Retinal pigment epithelial cell (primary cell): ENCODE results near the gene PARD3.

Experiments
- DNase-seq: peaks from one replicate; pipeline ENCODE4 v3.0.0-alpha.2; 2010; ENCODE audit warnings: low read depth
- H3K4me3 ChIP-seq: 2 replicates; pipeline ENCODE4 v1.5.1; 2011; ENCODE audit warnings: mild to moderate bottlenecking, low read length, control low read depth, moderate library complexity
- TF ChIP-seq, protein P1 (sequence below): conservative IDR thresholded peaks from 2 replicates; pipeline ENCODE4 v1.5.1; 2011; ENCODE audit warnings: low read depth, low read length, control low read depth, inconsistent platforms

Gene PARD3

GRCh38 chr10:34651416-34652195, 163.5 kb downstream of the PARD3 start:
- no peak for DNase-seq

GRCh38 chr10:34650156-34650555, 164.9 kb downstream of the PARD3 start:
- no peak for DNase-seq
- TF ChIP-seq, protein P1, sequence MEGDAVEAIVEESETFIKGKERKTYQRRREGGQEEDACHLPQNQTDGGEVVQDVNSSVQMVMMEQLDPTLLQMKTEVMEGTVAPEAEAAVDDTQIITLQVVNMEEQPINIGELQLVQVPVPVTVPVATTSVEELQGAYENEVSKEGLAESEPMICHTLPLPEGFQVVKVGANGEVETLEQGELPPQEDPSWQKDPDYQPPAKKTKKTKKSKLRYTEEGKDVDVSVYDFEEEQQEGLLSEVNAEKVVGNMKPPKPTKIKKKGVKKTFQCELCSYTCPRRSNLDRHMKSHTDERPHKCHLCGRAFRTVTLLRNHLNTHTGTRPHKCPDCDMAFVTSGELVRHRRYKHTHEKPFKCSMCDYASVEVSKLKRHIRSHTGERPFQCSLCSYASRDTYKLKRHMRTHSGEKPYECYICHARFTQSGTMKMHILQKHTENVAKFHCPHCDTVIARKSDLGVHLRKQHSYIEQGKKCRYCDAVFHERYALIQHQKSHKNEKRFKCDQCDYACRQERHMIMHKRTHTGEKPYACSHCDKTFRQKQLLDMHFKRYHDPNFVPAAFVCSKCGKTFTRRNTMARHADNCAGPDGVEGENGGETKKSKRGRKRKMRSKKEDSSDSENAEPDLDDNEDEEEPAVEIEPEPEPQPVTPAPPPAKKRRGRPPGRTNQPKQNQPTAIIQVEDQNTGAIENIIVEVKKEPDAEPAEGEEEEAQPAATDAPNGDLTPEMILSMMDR = no peak
- H3K4me3 ChIP-seq = no peak overlapping the region

More at GRCh38 chr10:34651416-34652195, 163.5 kb downstream of the PARD3 start:
- no peak overlapping the region for H3K4me3 ChIP-seq
- TF ChIP-seq, protein P1 = no peak

DNA sequence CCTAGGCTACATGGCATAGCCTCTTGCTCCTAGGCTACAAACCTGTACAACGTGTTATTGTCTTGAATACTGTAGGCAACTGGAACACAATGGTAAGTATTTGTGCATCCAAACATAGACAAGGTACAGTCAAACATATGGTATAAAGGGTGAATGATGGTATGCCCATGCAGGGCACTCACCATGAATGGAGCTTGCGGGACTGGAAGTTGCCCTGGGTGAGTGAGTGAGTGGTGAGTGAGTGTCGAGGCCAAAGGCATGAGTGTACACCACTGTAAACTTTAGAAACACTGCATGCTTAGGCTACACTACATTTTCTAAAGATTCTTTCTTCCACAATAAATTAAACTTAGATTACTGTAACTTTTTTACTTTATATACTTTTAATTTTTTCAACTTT, 165.7 kb downstream of the PARD3 start:
- DNase-seq = no peak
- TF ChIP-seq, protein P1 = no peak
- H3K4me3 ChIP-seq = no peak overlapping the region

DNA sequence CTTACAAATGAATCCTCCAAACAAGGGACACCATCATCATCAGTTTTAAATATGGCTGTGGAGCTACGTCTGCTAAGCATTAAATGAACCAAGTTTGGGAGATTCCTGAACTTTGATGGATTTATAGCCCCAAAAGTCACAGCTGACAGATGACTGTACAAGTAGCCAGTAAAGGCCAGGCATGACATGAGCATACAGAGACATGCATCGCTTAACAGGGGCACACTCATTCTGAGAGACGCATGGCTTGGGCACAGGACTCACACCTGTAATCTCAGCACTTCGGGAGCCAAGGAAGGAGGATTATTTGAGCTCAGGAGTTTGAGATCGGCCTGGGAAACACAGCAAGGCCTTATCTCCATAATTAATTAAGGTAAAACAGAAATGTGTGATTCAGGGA, 166.2 kb downstream of the PARD3 start:
- DNase-seq = no peak
- no peak overlapping the region for H3K4me3 ChIP-seq
- TF ChIP-seq, protein P1 = no peak

DNA sequence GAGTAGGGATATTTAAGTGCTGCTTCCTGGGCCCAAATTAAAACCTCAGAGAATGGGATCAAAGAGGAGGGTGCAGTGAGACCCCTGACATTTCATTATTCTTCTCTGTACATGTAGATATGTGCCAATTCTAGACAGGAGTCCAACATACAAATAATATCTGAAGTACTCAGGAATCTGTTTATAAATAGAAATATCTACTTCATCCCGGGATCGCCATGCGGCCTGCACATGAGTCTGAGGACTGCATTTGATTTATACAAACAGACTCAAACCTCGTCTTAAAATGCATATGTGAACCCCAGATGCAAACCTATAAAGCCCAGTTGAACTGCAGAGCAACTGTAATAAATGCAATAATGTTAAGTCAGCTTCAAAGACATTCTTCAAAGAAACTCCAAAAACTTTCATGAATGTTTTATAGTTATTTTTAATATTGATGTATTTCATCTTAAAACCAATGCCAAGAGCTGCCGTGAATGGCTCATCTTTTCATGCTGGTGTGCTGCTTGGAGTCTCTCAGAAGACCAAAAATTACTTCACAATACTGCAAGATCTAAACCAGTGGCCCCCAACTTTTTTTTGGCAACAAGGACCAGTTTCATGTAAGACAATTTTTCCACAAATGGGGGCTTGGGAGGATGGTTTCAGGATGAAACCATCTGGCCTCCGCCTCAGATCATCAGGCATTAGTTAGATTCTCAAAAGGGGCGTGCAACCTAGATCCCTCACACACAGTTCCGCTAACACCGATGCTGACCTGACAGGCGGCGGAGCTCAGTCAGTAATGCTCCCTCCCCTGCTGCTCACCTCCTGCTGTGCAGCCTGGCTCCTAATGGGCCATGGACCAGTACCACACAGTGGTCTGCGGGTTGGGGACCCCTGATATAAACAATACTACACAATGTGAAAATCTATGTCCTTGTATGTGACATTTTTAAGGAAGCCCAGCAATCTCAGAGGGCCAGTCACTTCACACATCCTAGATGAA, 166.9 kb downstream of the PARD3 start:
- TF ChIP-seq, protein P1 = no peak
- no peak overlapping the region for H3K4me3 ChIP-seq

GRCh38 chr10:34647160-34647559, 167.9 kb downstream of the PARD3 start:
- DNase-seq = no peak
- no peak overlapping the region for H3K4me3 ChIP-seq
- TF ChIP-seq, protein P1 = no peak

More for the DNA sequence above, 166.9 kb downstream of the PARD3 start:
- no peak for DNase-seq
